Measurements from ENCODE around the gene SPAST. TPM values are rescaled to one million over a fixed set of nuclear protein-coding genes. Genes with fewer than 3 reads are reported as not detected.
"Not testable (repeated sequence)": the region's sequence is repeated elsewhere in the genome, so short reads cannot be mapped to it uniquely, and the experiment has no call there.

SPAST gene
- total RNA-seq, 1 donor from 2014 or later, result 35.3 TPM

DNA sequence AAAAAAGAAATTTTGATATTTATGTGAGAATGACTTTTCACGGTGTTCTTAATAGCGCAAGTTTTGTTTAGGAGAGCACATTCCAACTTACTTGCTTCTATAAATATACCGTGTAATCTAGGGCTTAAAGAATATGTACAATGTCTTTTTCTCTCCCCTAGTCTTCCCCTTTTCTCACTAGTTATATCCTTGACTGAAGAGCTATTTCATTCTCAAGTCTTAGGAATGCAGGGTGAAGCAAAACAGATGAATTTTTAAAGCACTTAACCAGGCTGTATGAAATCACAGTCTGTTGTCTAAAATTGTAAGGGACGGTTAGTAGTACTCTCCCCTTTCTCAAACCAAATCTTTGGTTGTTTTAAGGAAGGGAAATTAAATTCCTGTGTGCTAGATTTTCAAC, 72.7 kb downstream of the SPAST start:
- TF ChIP-seq, protein P1, sequence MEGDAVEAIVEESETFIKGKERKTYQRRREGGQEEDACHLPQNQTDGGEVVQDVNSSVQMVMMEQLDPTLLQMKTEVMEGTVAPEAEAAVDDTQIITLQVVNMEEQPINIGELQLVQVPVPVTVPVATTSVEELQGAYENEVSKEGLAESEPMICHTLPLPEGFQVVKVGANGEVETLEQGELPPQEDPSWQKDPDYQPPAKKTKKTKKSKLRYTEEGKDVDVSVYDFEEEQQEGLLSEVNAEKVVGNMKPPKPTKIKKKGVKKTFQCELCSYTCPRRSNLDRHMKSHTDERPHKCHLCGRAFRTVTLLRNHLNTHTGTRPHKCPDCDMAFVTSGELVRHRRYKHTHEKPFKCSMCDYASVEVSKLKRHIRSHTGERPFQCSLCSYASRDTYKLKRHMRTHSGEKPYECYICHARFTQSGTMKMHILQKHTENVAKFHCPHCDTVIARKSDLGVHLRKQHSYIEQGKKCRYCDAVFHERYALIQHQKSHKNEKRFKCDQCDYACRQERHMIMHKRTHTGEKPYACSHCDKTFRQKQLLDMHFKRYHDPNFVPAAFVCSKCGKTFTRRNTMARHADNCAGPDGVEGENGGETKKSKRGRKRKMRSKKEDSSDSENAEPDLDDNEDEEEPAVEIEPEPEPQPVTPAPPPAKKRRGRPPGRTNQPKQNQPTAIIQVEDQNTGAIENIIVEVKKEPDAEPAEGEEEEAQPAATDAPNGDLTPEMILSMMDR (IDR thresholded peaks at IDR 0.05; ENCODE audit: unreplicated experiment), result no peak
- no peak for DNase-seq (ENCODE audit: low spot score in 2 of 2, unreplicated experiment in 2 of 2)
- no peak overlapping the region for H3K27ac Mint-ChIP-seq
- no peaks in the 10 kb centered on the region for H3K9me3 Mint-ChIP-seq
- no peaks in the 10 kb centered on the region for H3K4me1 Mint-ChIP-seq
- H3K36me3 Mint-ChIP-seq, result peaks cover 38% of the 10 kb centered on the region
- no peaks in the 10 kb centered on the region for H3K27me3 Mint-ChIP-seq (ENCODE audit: low read depth)
- H3K4me3 Mint-ChIP-seq, result no peak overlapping the region

DNA sequence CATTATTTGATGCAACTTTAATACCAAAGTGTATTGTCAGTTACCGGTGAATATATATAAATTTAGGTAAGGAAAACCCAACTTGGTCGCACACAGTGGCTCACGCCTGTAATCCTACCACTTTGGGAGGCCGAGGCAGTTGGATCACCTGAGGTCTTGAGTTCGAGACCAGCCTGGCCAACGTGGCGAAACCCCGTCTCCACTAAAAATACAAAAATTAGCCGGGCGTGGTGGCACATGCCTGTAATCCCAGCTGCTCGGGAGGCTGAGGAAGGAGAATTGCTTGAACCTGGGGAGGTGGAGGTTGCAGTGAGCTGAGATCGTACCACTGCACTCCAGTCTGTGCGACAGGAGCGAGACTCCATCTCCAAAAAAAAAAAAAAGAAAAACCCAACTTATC, 88.2 kb downstream of the SPAST start:
- DNase-seq (ENCODE audit: low spot score in 2 of 2, unreplicated experiment in 2 of 2); H3K27ac Mint-ChIP-seq; H3K4me1 Mint-ChIP-seq; H3K4me3 Mint-ChIP-seq; H3K9me3 Mint-ChIP-seq; H3K27me3 Mint-ChIP-seq (ENCODE audit: low read depth): not testable (repeated sequence)
- peaks cover 15% of the 10 kb centered on the region for H3K36me3 Mint-ChIP-seq

DNA sequence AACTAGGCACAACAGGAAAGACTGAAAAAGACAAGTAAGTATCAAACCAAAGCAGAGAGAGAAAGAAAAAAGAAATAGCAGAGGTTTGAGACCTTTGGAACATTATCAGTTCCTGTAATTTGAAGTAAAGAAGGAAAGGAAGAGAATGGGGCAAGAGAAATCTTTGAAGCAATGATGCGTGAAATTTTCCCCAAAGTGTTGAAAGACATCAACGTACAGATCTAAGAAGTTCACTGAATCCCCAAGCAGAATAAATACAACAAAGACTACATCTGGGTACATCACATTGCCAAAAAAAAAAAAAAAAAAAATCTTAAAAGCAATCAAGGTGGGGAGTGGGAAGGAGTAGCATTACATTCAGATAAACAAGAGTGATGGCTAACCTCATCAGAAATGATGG, 96.3 kb downstream of the SPAST start:
- Mint-ChIP-seq H3K9me3 (peaks cover 4% of the 10 kb centered on the region), H3K36me3 (peaks cover 7% of the 10 kb centered on the region), H3K27ac (no peak overlapping the region), H3K4me3 (no peak overlapping the region), H3K4me1 (peaks cover 3% of the 10 kb centered on the region), H3K27me3 (ENCODE audit: low read depth) (no peaks in the 10 kb centered on the region)
- DNase-seq (ENCODE audit: low spot score in 2 of 2, unreplicated experiment in 2 of 2), result no peak
- TF ChIP-seq, protein P1 (IDR thresholded peaks at IDR 0.05; ENCODE audit: unreplicated experiment), result no peak

DNA sequence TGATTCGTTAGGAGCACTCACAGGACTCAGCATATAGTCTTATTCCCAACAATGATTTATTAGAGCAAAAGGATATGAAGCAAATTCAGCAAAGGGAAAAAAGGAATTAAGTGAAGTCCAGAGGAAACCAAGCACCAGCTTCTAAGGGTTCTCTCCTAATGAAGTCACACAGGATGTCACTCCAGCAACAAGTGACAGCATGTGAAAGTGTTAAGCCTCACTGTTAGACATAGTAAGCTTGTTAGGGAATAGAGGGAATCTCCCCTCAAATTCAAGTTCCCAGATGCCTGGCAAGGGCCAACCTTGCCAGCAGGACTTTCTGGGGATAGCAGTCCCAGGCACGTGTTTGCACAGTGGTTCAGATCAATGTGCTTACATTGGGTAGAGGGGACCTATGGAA, 97.9 kb downstream of the SPAST start:
- H3K27ac Mint-ChIP-seq, result no peak overlapping the region
- H3K4me3 Mint-ChIP-seq, result no peak overlapping the region
- peaks cover 5% of the 10 kb centered on the region for H3K36me3 Mint-ChIP-seq
- H3K4me1 Mint-ChIP-seq, result peaks cover 10% of the 10 kb centered on the region
- H3K27me3 Mint-ChIP-seq (ENCODE audit: low read depth), result no peaks in the 10 kb centered on the region
- TF ChIP-seq, protein P1 (IDR thresholded peaks at IDR 0.05; ENCODE audit: unreplicated experiment), result no peak
- DNase-seq (ENCODE audit: low spot score in 2 of 2, unreplicated experiment in 2 of 2), result no peak
- peaks cover 4% of the 10 kb centered on the region for H3K9me3 Mint-ChIP-seq

DNA sequence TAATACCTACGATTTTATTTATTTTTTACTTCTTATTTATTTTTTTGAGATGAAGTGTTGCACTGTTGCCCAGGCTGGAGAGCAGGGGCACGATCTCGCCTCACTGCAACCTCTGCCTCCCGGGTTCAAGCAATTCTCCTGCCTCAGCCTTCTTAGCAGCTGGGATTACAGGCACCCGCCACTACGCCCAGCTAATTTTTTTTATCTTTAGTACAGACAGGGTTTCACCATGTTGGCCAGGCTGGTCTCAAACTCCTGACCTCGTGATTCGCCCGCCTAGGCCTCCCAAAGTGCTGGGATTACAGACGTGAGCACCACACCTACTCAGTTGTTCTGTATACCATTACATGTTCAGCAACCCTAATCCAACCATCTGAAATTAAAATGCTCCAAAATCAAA, 100.9 kb downstream of the SPAST start:
- H3K9me3 Mint-ChIP-seq; H3K27me3 Mint-ChIP-seq (ENCODE audit: low read depth); H3K27ac Mint-ChIP-seq; H3K36me3 Mint-ChIP-seq; DNase-seq (ENCODE audit: low spot score in 2 of 2, unreplicated experiment in 2 of 2): not testable (repeated sequence)
- peak overlapping the region; percentile 100 for H3K4me3 Mint-ChIP-seq
- H3K4me1 Mint-ChIP-seq, result peaks cover 23% of the 10 kb centered on the region

DNA sequence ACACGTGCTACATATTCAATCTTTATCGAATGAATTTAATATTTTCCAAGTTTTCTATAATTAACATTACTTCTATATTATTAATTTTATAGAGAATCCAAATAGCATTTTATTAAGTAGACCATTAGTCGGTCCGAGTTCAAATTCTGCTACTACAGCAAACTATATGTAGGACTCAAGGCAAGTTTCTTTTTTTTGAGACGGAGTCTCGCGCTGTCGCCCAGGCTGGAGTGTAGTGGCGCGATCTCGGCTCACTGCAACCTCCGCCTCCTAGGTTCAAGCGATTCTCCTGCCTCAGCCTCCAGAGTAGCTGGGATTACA, 101.6 kb downstream of the SPAST start:
- H3K27me3 Mint-ChIP-seq (ENCODE audit: low read depth); DNase-seq (ENCODE audit: low spot score in 2 of 2, unreplicated experiment in 2 of 2); H3K9me3 Mint-ChIP-seq; H3K36me3 Mint-ChIP-seq: not testable (repeated sequence)
- H3K4me1 Mint-ChIP-seq, result peaks cover 23% of the 10 kb centered on the region
- H3K27ac Mint-ChIP-seq, result peak overlapping the region; percentile 100
- peak overlapping the region; percentile 100 for H3K4me3 Mint-ChIP-seq

DNA sequence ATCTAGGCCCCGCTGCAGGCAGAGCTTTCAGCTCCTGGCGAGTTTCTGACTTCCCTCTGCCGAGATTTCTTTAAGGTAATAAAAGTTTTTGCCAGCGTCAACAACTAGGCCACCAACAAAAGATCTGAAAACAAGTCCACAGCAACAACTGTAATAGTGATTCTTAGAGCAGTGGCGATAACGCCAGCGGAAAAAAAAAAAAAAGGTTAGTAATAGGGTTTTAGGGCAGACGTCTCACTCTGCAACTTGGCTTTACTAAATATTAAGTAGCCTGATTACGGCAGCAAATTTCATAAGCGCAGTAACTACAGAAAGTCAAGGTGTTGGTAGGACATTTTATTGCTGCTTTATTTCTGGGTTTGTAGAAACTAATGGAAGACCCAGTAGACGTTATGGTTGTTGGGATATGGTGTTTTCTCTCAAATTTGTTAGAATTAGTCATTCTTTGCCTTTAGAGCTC, 102.8 kb downstream of the SPAST start:
- Mint-ChIP-seq H3K9me3 (no peaks in the 10 kb centered on the region), H3K36me3 (peaks cover 2% of the 10 kb centered on the region), H3K27me3 (ENCODE audit: low read depth) (no peaks in the 10 kb centered on the region), H3K4me3 (peak overlapping the region; percentile 100), H3K27ac (peak overlapping the region; percentile 100), H3K4me1 (peaks cover 23% of the 10 kb centered on the region)
- TF ChIP-seq, protein P1 (IDR thresholded peaks at IDR 0.05; ENCODE audit: unreplicated experiment), result no peak
- DNase-seq (ENCODE audit: low spot score in 2 of 2, unreplicated experiment in 2 of 2), result no peak

Measured in mesothelial cell of epicardium (in vitro differentiated cells).